ACC112 (cell line): Measurements from ENCODE around the gene SCO2.

Experiments
- H2AFZ ChIP-seq: fragments of 200-600 bp; sonication (generic); one replicate; pipeline ENCODE4 v1.6.0; 2017; ENCODE audit warnings: antibody characterized with exemption, low read length; ENCODE audit not compliant: unreplicated experiment
- H3K27ac ChIP-seq: fragments of 200-600 bp; sonication (generic); 2 replicates; pipeline ENCODE4 v1.5.1; 2014; ENCODE audit warnings: low read depth, mild to moderate bottlenecking, antibody characterized with exemption, low read length, moderate library complexity
- H3K27me3 ChIP-seq: fragments of 200-600 bp; sonication (generic); 2 replicates; pipeline ENCODE4 v1.6.1; 2014; ENCODE audit warnings: mild to moderate bottlenecking, antibody characterized with exemption, low read length, moderate library complexity, mixed read lengths; ENCODE audit not compliant: insufficient read depth
- H3K36me3 ChIP-seq: fragments of 200-600 bp; sonication (generic); 2 replicates; pipeline ENCODE4 v1.6.1; 2016; ENCODE audit warnings: mild to moderate bottlenecking, antibody characterized with exemption, low read length, moderate library complexity, mixed read lengths; ENCODE audit not compliant: insufficient read depth
- H3K4me1 ChIP-seq: fragments of 200-600 bp; sonication (generic); one replicate; pipeline ENCODE4 v1.6.1; 2016; ENCODE audit warnings: low read length, mixed read lengths; ENCODE audit not compliant: insufficient read depth, unreplicated experiment, control insufficient read depth
- H3K4me3 ChIP-seq: fragments of 200-600 bp; sonication (generic); 2 replicates; pipeline ENCODE4 v1.5.1; 2014; ENCODE audit warnings: mild to moderate bottlenecking, low read depth, low read length
- H3K79me2 ChIP-seq: fragments of 200-600 bp; sonication (generic); one replicate; pipeline ENCODE4 v1.6.0; 2016; ENCODE audit warnings: low read length; ENCODE audit not compliant: control insufficient read depth, unreplicated experiment, insufficient read depth

Gene SCO2

DNA sequence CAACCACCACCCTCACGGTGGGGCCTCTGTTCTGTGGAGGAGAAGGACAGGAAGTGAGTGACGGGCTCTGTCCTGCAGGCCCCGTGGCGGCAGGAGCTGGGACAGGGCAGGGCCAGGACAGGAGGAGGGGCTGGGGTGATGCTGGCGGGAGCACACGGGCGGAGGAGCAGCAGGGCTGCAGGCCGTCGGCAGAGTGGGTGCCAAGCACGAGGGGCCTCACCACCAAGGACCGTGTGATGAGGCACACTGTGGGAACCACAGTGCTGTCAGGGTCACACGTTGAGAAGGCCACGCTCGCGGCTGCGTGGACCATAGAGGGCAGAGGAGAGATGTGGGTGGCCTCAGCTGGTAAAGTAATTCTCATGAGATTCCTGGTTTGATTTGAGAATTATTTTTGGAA is 8.5 kb downstream of the SCO2 start:
- H3K27me3 ChIP-seq, result no peaks in the 10 kb centered on the region
- H3K4me3 ChIP-seq, result no peak overlapping the region
- no peak overlapping the region for H3K27ac ChIP-seq
- H3K4me1 ChIP-seq, result no peaks in the 10 kb centered on the region
- H3K79me2 ChIP-seq, result peaks cover 19% of the 10 kb centered on the region
- no peaks in the 10 kb centered on the region for H3K36me3 ChIP-seq
- no peak overlapping the region for H2AFZ ChIP-seq

DNA sequence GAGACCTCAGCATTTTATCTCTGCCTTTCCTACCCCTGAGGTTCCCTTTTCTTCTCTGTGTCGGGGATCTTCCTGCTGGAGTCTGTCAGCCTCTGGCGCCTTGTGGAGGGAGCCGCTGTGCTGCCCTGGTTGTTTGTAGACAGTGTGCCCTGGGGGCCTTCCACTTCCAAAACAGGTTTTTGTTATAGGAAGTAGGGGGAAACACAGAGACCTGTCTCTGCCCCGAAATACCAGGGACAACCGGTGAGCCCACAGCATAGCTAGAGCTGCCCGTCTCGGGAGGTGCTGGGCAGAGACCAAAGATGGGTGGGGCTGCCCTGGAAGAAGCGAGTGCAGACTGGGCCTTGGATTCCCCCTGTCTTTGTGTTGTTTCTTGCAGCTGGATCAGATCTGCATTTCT is 9.3 kb downstream of the SCO2 start:
- H2AFZ ChIP-seq, result no peak overlapping the region
- no peak overlapping the region for H3K4me3 ChIP-seq
- no peaks in the 10 kb centered on the region for H3K4me1 ChIP-seq
- H3K36me3 ChIP-seq, result no peaks in the 10 kb centered on the region
- peaks cover 19% of the 10 kb centered on the region for H3K79me2 ChIP-seq
- H3K27me3 ChIP-seq, result no peaks in the 10 kb centered on the region
- no peak overlapping the region for H3K27ac ChIP-seq

DNA sequence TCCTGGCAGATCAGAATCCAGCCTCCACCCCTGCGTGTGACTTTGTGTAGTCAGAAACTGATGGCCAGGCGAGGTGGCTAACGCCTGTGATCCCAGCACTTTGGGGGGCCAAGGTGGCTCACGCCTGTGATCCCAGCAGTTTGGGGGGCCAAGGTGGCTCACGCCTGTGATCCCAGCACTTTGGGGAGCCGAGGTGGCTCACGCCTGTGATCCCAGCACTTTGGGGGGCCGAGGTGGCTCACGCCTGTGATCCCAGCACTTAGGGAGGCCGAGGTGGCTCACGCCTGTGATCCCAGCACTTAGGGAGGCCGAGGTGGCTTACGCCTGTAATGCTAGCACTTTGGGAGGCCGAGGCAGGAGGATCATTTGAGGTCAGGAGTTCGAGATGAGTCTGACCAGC is 12.2 kb downstream of the SCO2 start:
- H3K27ac ChIP-seq, result no peak overlapping the region
- no peak overlapping the region for H2AFZ ChIP-seq
- H3K4me3 ChIP-seq, result no peak overlapping the region
- H3K27me3 ChIP-seq, result no peaks in the 10 kb centered on the region
- peaks cover 37% of the 10 kb centered on the region for H3K79me2 ChIP-seq
- H3K36me3 ChIP-seq, result no peaks in the 10 kb centered on the region
- H3K4me1 ChIP-seq, result peaks cover 6% of the 10 kb centered on the region

DNA sequence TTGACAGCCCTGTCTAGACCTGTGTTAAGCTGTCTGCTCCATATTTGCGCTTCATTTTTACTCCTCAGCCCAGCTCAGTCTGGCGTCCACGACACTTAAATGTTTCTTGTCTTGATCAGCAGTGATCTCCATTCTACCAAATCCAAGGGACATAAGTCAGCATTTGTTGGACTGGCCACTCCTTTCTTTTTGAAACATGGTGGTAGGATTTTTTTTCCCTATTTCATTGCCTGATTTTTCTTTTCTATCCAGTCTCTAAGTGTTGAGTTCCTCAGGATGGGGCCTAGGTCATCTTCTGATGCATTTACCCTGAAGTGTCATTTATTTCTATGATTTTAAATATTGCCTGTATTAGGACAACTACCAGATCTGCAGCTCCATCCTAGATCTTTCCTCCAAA is 16.5 kb downstream of the SCO2 start:
- Histone ChIP-seq H2AFZ (no peak overlapping the region), H3K79me2 (peaks cover 44% of the 10 kb centered on the region), H3K36me3 (no peaks in the 10 kb centered on the region), H3K4me1 (peaks cover 9% of the 10 kb centered on the region), H3K27ac (peak overlapping the region; percentile 84), H3K27me3 (no peaks in the 10 kb centered on the region), H3K4me3 (peak overlapping the region; percentile 97)

DNA sequence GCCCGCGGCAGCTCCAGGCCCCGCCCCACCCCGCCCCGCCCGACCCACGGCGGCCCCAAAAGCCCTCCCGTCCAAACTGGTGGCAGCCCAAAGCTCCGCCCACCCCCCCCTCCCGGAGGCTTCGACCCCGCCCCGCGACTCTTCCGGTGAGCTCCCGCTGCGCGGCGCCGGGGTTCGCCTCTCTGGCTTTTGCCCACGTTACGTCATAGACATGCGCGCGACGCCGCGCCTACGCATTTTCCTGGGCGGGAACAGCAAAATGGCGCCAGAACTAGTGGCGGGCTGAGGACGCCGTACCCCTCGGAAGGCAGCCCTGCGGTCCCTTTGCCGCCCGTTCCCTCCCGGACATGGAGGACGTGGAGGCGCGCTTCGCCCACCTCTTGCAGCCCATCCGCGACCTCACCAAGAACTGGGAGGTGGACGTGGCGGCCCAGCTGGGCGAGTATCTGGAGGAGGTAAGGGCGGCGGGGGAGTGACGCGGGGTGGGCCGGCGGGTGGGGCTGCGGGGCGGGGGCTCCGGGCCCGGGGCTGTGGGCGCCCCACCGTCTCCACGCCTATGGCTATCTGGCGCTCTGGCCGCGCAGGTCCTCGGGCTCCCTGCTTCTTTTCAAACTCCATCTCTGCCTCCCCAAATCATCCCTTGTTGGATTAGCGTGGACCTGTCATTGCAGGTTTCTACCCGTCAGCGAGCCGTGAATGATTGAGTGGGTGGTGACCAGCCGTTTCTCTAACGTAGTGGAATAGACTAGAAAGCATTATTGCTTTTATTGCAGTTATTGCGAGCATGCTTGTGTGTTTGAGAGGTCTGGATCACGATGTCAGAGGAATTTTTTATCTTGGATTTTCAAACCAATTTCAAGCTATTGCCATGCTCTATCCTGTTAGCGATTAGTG is 17.2 kb downstream of the SCO2 start, which contains the start of gene NCAPH2:
TSS of gene NCAPH2 (plus strand) at position 234 of the 894 bp plus-strand sequence. CDS start at position 348, 114 bp downstream.
- H3K4me3 ChIP-seq, result peak within 1 kb of the TSS; percentile 97
- H2AFZ ChIP-seq, result peak within 1 kb of the TSS; percentile 68
- no peaks in the 10 kb centered on the region for H3K27me3 ChIP-seq
- no peaks in the 10 kb centered on the region for H3K36me3 ChIP-seq
- peak within 1 kb of the TSS; percentile 84 for H3K27ac ChIP-seq
- H3K4me1 ChIP-seq, result peaks cover 9% of the 10 kb centered on the region
- peaks cover 40% of the 10 kb centered on the region for H3K79me2 ChIP-seq

DNA sequence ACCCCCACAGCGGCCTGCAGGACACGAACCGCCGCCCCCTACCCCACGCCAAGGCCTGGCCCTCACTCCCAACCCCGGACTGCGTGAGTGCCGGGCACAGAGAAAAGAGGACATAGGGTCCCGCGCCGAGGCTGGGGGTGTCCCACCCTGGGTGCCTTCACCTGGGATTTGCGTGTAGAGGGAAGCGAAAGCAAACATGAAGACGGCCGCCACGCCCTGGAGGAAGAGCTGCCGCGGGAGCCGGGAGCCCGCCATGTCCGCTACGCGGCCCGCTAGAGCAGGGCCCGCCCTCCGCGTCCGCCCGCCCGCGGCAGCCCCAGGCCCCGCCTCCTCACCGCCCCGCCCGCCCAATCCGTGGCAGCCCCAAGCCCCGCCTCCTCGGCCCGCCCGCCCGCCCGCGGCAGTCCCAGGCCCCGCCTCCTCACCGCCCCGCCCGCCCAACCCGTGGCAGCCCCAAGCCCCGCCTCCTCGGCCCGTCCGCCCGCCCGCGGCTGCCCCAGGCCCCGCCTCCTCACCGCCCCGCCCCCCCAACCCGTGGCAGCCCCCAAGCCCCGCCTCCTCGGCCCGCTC is 17.9 kb downstream of the SCO2 start, which contains the start of gene LMF2:
TSS of gene LMF2 (minus strand) at position 282 of the 570 bp plus-strand sequence. CDS start at position 255, 27 bp downstream.
- Histone ChIP-seq H3K4me3 (peak within 1 kb of the TSS; percentile 97), H3K79me2 (peaks cover 35% of the 10 kb centered on the region)

DNA sequence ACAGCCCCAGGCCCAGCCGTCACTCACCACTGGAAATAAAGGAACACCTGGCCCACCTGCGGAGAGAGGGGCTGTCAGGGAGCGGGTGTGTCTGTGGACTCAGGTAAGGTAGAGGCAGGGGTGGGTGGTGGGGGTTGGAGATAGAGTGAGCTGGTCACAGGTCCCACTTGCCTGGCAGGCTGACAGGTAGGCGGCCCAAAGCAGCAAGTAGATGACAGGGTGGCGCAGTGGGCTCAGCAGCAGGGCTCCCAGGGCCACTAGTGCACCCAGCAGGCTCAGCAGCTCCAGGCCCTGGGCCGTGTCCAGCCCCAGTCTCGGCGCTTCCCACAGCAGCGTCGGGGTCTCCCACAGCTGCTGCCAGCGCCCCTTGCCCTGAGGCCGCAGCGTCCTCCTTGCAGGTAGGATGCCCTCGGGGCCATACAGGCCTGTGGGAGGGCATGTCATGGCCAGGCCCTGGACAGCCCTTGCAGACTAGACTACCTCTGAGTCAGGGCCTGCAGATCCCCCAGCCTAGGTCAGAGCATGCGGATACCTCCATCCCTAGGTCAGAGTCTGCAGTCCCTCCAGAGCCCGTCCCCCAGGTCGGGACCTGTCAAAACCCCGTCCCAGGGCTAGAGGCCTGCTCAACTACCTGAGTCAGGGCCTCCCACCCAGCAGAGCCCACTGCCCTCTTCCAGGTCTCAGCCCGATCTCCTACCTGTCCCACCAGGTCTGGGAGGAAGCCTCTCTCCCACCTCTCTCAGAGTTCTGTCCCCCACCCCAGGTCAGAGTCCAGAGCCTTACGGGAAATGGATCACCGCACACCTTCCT is 18.6 kb downstream of the SCO2 start:
- H3K27me3 ChIP-seq, result no peaks in the 10 kb centered on the region
- H2AFZ ChIP-seq, result peak overlapping the region; percentile 68
- peak overlapping the region; percentile 92 for H3K4me3 ChIP-seq
- peak overlapping the region; percentile 51 for H3K27ac ChIP-seq
- peaks cover 9% of the 10 kb centered on the region for H3K4me1 ChIP-seq
- peaks cover 35% of the 10 kb centered on the region for H3K79me2 ChIP-seq
- H3K36me3 ChIP-seq, result no peaks in the 10 kb centered on the region

More for the DNA sequence above, 17.9 kb downstream of the SCO2 start, which contains the start of gene LMF2:
- peak within 1 kb of the TSS; percentile 68 for H2AFZ ChIP-seq
- no peaks in the 10 kb centered on the region for H3K36me3 ChIP-seq
- H3K27ac ChIP-seq, result peak within 1 kb of the TSS; percentile 84
- peaks cover 9% of the 10 kb centered on the region for H3K4me1 ChIP-seq
- no peaks in the 10 kb centered on the region for H3K27me3 ChIP-seq

DNA sequence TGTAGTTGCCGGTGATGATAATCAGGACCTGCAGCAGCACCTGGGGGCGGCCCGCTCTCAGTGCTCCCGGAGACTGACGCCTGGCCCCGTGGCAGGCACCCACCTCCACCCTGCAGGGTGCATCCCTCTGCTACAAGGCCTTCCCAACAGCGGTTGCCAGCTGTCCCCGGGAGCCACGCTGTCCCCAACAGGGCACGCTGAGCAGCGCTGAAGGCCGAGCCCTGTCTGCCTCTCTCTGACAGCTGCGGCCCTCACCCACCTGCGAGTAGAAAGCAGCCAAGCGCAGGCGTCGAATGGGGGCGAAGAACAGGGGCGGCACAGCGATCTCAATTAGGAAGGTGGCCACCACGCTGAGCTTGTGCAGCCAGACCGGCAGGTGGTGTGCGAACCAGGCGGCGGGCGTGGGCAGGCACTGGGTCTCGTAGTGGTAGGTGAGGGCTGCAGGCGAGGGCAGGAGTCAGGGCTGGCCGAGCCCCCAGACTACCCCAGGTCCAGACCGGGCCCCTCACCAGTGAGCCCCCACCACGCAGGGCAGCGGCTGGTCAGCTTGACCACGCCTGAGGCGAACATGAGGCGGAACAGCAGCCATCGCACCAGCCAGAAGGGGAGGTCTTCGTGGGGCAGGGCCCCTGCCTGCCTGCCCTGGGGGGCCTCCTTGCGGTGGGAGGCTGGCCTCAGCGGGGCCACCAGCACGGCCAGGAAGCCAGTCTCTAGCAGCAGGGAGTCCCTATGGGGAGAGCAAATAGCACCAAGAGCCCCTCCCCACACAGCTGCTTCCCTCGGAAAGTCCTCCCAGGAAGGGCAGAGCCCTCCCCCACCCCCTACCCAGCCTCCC is 19.4 kb downstream of the SCO2 start:
- Histone ChIP-seq H3K27ac (no peak overlapping the region), H3K36me3 (no peaks in the 10 kb centered on the region), H3K4me3 (peak overlapping the region; percentile 92), H3K79me2 (peaks cover 35% of the 10 kb centered on the region), H2AFZ (no peak overlapping the region), H3K27me3 (no peaks in the 10 kb centered on the region), H3K4me1 (peaks cover 9% of the 10 kb centered on the region)

DNA sequence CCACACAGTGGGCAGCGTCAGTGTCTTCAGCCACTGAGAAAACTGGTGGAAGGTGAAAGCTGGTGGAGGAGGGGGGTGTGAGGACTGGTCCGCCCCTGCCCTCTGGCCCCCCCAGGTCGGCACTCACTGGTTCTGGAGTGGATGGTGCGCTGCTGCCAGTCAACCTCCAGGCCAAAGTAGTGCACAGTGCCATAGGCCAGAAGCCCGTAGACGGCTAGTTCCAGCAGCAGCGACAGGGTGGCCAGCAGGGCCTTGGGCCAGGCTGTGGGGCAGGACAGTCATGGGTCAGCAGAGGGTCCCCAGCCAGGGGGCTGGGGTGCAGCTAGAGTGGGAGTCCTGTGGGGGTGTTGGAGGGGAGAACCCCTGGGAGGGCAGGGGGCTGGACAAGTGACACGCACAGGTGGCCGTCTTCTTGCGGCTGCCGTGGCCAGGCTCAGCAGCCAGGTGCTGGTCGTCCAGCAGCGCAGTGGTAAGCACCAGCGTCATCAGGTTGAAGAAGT is 20.1 kb downstream of the SCO2 start:
- H3K79me2 ChIP-seq, result peaks cover 33% of the 10 kb centered on the region
- H3K36me3 ChIP-seq, result no peaks in the 10 kb centered on the region

More for the DNA sequence above, 20.1 kb downstream of the SCO2 start:
- no peak overlapping the region for H3K27ac ChIP-seq
- no peak overlapping the region for H3K4me3 ChIP-seq
- H3K27me3 ChIP-seq, result no peaks in the 10 kb centered on the region
- peaks cover 9% of the 10 kb centered on the region for H3K4me1 ChIP-seq
- no peak overlapping the region for H2AFZ ChIP-seq
